Astrocyte of the hippocampus (primary cell): ENCODE results near the gene CTNS.

ENCODE experiments used
- DNase-seq: peaks from one replicate; pipeline ENCODE4 v3.0.0; 2011; ENCODE audit warnings: low read depth, low spot score

The CTNS gene

GRCh38 chr17:3636154-3636907 lies at the start of gene CTNS, which contains the start of gene SHPK:
CTNS (plus strand) TSS chr17:3636760; CDS start chr17:3640207, 3,447 bp downstream.
SHPK (minus strand) TSS chr17:3636250; CDS start chr17:3636219, 31 bp downstream.
- peak; percentile 98 for DNase-seq

GRCh38 chr17:3589784-3590183 lies 46.8 kb upstream of the CTNS start:
- DNase-seq: no peak

- DNase-seq: no peak
These were observed 46.3 kb upstream of the CTNS start for GRCh38 chr17:3590231-3590630.

GRCh38 chr17:3590768-3591167 lies 45.8 kb upstream of the CTNS start:
- no peak for DNase-seq

GRCh38 chr17:3592216-3592860 lies 44.2 kb upstream of the CTNS start:
- DNase-seq: no peak

- no peak for DNase-seq
These were observed 43.2 kb upstream of the CTNS start for GRCh38 chr17:3593384-3593783.

- DNase-seq: peak; percentile 91
These were observed 42.3 kb upstream of the CTNS start for GRCh38 chr17:3594051-3594800.

GRCh38 chr17:3594976-3595375 lies 41.6 kb upstream of the CTNS start:
- DNase-seq: peak; percentile 55

GRCh38 chr17:3596804-3597464 lies 39.6 kb upstream of the CTNS start:
- no peak for DNase-seq

- no peak for DNase-seq
These were observed 38.5 kb upstream of the CTNS start for GRCh38 chr17:3598078-3598477.

GRCh38 chr17:3600529-3601205 lies 35.9 kb upstream of the CTNS start:
- no peak for DNase-seq

GRCh38 chr17:3602499-3602898 lies 34.1 kb upstream of the CTNS start:
- no peak for DNase-seq

GRCh38 chr17:3603119-3603869 lies 33.3 kb upstream of the CTNS start:
- DNase-seq: peak; percentile 29

GRCh38 chr17:3603870-3604259 lies 32.7 kb upstream of the CTNS start:
- no peak for DNase-seq

- no peak for DNase-seq
These were observed 26.9 kb upstream of the CTNS start for GRCh38 chr17:3609689-3610088.

GRCh38 chr17:3610523-3610922 lies 26.0 kb upstream of the CTNS start:
- no peak for DNase-seq

GRCh38 chr17:3613124-3613523 lies 23.4 kb upstream of the CTNS start:
- no peak for DNase-seq

GRCh38 chr17:3615160-3615870 lies 21.2 kb upstream of the CTNS start:
- no peak for DNase-seq

GRCh38 chr17:3621146-3621720 lies 15.3 kb upstream of the CTNS start:
- no peak for DNase-seq
